ENCODE results near the gene TMEM266.

DNA sequence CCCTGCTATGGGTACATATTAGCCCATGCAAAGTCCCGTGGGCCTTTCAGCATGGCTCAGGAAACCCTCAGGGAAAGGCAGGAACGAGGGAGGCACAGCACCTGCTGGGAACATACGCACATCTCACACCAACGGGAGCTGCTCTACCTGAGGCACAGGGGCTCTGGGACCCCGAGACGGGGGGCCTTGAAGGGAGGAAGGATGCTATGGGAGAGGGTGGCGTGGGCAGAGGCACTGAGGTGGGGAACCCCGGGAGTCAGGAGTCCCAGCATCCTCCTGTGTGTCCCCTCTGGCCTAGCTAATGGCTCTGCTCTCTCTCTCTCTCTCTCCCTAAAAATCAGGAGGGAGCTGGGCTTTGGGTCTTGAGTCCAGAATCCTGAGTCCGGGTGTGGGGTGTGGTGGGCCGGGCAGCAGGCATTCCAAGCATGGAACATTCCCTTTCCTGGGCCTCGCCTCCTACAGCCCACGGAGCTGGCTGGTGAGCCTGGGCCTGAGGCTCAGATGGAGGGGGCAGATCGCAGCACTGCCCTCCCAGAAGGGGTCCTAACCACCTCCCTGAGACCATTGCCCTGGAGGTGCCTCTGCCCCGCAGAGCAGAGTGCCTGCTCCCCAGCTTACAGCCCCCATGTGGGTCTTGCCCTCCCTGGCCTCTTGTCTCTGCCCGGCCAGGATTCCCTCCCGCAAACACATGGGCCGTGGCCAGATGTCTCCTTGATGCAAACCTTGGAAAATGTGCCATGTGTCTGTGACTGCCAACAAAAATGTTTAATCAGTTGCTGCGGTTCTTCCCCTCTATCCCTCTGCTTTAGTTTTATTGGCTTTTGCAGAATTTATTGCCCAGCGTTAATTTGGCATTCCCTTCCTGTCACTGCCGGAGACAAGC, 101.6 kb downstream of the TMEM266 start:
- TF ChIP-seq, protein P1, sequence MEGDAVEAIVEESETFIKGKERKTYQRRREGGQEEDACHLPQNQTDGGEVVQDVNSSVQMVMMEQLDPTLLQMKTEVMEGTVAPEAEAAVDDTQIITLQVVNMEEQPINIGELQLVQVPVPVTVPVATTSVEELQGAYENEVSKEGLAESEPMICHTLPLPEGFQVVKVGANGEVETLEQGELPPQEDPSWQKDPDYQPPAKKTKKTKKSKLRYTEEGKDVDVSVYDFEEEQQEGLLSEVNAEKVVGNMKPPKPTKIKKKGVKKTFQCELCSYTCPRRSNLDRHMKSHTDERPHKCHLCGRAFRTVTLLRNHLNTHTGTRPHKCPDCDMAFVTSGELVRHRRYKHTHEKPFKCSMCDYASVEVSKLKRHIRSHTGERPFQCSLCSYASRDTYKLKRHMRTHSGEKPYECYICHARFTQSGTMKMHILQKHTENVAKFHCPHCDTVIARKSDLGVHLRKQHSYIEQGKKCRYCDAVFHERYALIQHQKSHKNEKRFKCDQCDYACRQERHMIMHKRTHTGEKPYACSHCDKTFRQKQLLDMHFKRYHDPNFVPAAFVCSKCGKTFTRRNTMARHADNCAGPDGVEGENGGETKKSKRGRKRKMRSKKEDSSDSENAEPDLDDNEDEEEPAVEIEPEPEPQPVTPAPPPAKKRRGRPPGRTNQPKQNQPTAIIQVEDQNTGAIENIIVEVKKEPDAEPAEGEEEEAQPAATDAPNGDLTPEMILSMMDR (IDR thresholded peaks at IDR 0.05), result no peak
- TF ChIP-seq POLR2A (IDR thresholded peaks at IDR 0.05; ENCODE audit: low read depth), result no peak
